ENCODE results near the gene RIBC1. TPM values are rescaled to one million over a fixed set of nuclear protein-coding genes. Genes with fewer than 3 reads are reported as not detected.
A peak's percentile ranks its signal among the peaks of the same experiment; 100 is the strongest.

Gene RIBC1
- not detected for total RNA-seq
- polyA plus RNA-seq: 1 to 10 TPM in 2 of 3 donors, under 1 TPM in 1; 0.93 to 1.7 (median 1.4) TPM
- long read RNA-seq, donor 1: 0 reads
- long read RNA-seq, donor 2: 0 reads
- long read RNA-seq, donor 3: 0 reads
- long read RNA-seq, donor 4: 0 reads
- long read RNA-seq, donor 5: 0 reads
- long read RNA-seq, donor 6: 0 reads
- long read RNA-seq, donor 7, partial matches to known transcripts: 64 of 64 reads
- long read RNA-seq, donor 7, other reads (novel, unspliced or antisense): 0 of 64 reads
- long read RNA-seq, donor 8: 0 reads
- long read RNA-seq, donor 9: 0 reads
- long read RNA-seq, donor 10: 0 reads

DNA sequence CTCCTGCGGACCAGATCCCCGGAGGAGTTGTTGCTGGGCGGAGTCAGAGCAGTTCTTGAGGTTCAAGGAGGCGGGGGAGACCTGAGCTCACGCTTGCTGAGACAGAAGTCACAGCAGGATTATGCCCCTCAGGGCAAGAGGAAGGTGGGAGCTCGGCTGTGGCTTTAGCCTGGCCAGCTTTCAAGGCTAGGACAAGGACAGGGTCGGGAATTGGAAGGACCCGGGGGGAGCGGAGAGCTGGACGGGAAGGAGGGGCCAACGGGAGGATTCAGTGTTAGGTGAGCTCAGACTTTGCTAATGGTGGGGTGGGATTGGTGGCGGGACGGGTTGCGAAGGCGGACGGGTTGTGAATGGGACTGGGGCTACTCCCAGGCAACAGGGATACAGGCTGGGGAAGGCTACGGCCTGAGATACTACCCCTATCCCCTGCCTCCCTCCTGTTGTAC, at the start of gene RIBC1:
Gene RIBC1 (plus strand): TSS at position 13 of the 446 bp plus-strand sequence. CDS start 3,404 bp downstream, outside the sequence.
- peaks cover 0 to 5% (median 0%) of the 10 kb centered on the region in 4 donors for H3K36me3 ChIP-seq
- WGBS, 5 donors: 4 to 8% (median 5%) methylated on average over 15 to 17 of the region's 17 CpGs
- intact Hi-C loops (cut with DNase I; ENCODE audit: low total_unique reads): no loop called here
- H3K4me3 ChIP-seq: peak within 1 kb of the TSS; percentile 57 to 75 (median 66)
- H3K27ac ChIP-seq: peak within 1 kb of the TSS; percentile 89 to 96 (median 96)
- peaks cover 4 to 33% (median 23%) of the 10 kb centered on the region in 4 donors for H3K4me1 ChIP-seq
- H3K27me3 ChIP-seq: no peaks in the 10 kb centered on the region
- DNase-seq: no peak
- TF ChIP-seq POLR2A (IDR thresholded peaks at IDR 0.05): no peak
- TF ChIP-seq, protein P1, sequence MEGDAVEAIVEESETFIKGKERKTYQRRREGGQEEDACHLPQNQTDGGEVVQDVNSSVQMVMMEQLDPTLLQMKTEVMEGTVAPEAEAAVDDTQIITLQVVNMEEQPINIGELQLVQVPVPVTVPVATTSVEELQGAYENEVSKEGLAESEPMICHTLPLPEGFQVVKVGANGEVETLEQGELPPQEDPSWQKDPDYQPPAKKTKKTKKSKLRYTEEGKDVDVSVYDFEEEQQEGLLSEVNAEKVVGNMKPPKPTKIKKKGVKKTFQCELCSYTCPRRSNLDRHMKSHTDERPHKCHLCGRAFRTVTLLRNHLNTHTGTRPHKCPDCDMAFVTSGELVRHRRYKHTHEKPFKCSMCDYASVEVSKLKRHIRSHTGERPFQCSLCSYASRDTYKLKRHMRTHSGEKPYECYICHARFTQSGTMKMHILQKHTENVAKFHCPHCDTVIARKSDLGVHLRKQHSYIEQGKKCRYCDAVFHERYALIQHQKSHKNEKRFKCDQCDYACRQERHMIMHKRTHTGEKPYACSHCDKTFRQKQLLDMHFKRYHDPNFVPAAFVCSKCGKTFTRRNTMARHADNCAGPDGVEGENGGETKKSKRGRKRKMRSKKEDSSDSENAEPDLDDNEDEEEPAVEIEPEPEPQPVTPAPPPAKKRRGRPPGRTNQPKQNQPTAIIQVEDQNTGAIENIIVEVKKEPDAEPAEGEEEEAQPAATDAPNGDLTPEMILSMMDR (IDR thresholded peaks at IDR 0.05): no peak
- no peak for TF ChIP-seq POLR2AphosphoS5 (IDR thresholded peaks at IDR 0.05)
- no peak for TF ChIP-seq EP300 (IDR thresholded peaks at IDR 0.05)
- no peaks in the 10 kb centered on the region for H3K9me3 ChIP-seq

DNA sequence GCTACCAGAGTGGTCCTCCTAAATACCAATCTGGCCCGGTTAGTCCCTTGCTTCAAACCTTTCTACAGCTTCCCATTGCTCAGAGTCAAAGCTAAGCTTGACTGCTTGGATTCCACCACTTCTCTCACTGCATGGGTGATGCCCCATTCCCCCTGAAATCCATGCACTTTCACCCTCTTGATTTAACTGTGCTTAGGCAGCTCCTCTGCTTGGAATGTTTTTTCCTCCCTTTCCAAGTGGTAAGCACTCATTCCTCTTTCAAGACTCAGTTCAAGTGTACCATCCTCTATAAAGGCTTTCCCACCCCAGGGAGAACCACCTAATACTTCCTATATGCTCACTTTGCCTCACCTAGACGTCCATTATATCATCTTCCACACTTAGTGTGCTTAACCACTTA, 49.4 kb upstream of the RIBC1 start:
- Histone ChIP-seq H3K9me3 (peaks cover 0 to 21% (median 7%) of the 10 kb centered on the region in 4 donors), H3K27me3 (no peaks in the 10 kb centered on the region), H3K4me1 (no peaks in the 10 kb centered on the region), H3K27ac (no peak overlapping the region), H3K36me3 (peaks cover 0 to 31% (median 5%) of the 10 kb centered on the region in 4 donors), H3K4me3 (no peak overlapping the region)
- DNase-seq: no peak
- intact Hi-C loops (cut with DNase I; ENCODE audit: low total_unique reads): no loop called here
- 45 to 69% (median 61%) methylated on average over 2 of the region's 2 CpGs for WGBS, 5 donors
- TF ChIP-seq, protein P1 (IDR thresholded peaks at IDR 0.05): no peak
- TF ChIP-seq POLR2A (IDR thresholded peaks at IDR 0.05) (no peak), POLR2AphosphoS5 (IDR thresholded peaks at IDR 0.05) (no peak), EP300 (IDR thresholded peaks at IDR 0.05) (no peak)

DNA sequence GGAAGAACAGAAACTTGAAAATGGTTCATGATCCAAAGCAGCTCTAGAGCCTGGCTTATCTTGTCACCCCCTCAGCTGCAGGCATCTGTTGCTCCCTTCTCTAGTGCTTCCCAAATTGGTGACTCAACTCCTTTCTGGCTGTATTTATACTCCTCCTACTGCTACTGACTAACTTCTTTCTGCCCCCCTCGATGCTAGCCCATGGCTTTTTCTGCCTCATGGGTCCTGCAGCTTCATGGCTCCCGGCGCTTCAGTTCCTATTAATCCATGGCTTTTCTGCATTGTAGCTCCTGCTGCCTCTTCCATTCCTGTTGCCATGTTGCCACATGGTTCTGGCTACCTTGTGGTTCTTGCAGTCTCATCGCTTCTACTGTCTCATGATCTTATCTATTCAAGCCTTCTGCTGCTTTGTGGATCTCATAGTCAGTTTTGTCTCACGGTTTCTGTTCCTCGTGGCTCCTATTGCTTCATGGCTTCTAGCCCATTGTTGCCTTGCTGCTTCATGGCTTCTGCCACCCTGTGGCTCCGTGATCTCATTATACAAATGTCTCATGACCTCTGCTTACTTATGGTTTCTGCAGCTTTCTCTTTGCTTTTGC, 48.4 kb upstream of the RIBC1 start:
- H3K27me3 ChIP-seq: no peaks in the 10 kb centered on the region
- intact Hi-C loops (cut with DNase I; ENCODE audit: low total_unique reads): no loop called here
- no peak overlapping the region for H3K4me3 ChIP-seq
- TF ChIP-seq EP300 (IDR thresholded peaks at IDR 0.05) (no peak), POLR2A (IDR thresholded peaks at IDR 0.05) (no peak), POLR2AphosphoS5 (IDR thresholded peaks at IDR 0.05) (no peak)
- H3K36me3 ChIP-seq: peaks cover 0 to 42% (median 14%) of the 10 kb centered on the region in 4 donors
- WGBS, 5 donors: 69 to 90% (median 85%) methylated on average over 6 to 7 of the region's 7 CpGs
- H3K9me3 ChIP-seq: peaks cover 0 to 11% (median 2%) of the 10 kb centered on the region in 4 donors
- no peak overlapping the region for H3K27ac ChIP-seq
- no peaks in the 10 kb centered on the region for H3K4me1 ChIP-seq
- DNase-seq: no peak

DNA sequence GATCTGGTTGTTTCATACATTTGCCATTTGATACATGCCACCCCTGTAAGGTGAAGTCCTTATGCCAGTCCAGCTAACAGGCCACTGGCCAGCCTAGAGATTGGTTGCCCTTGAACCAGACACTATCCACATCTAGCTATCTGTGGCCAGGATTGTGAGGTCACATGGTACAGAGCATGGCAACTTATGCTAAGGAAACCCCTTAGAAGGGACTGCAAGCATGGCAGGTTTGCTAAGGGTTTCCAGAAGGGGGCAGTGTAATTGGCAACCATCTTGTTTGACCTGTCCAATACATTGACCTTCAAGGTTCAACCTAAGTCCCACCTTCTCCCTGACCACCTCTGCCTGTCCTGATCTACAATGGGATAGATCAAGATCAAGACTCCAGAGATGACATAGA, 47.8 kb upstream of the RIBC1 start:
- H3K27me3 ChIP-seq: no peaks in the 10 kb centered on the region
- no peak overlapping the region for H3K4me3 ChIP-seq
- no peak for DNase-seq
- H3K9me3 ChIP-seq: peaks cover 0 to 6% (median 2%) of the 10 kb centered on the region in 4 donors
- no peak overlapping the region for H3K27ac ChIP-seq
- intact Hi-C loops (cut with DNase I; ENCODE audit: low total_unique reads): no loop called here
- no peaks in the 10 kb centered on the region for H3K4me1 ChIP-seq
- H3K36me3 ChIP-seq: peaks cover 0 to 48% (median 20%) of the 10 kb centered on the region in 4 donors
- TF ChIP-seq, protein P1 (IDR thresholded peaks at IDR 0.05): no peak
- TF ChIP-seq POLR2A (IDR thresholded peaks at IDR 0.05) (no peak), EP300 (IDR thresholded peaks at IDR 0.05) (no peak), POLR2AphosphoS5 (IDR thresholded peaks at IDR 0.05) (no peak)

All from stomach (tissue), 19 donors.